ENCODE results near the gene PTPRM.
A peak's percentile ranks its signal among the peaks of the same experiment; 100 is the strongest.

Gene PTPRM

DNA sequence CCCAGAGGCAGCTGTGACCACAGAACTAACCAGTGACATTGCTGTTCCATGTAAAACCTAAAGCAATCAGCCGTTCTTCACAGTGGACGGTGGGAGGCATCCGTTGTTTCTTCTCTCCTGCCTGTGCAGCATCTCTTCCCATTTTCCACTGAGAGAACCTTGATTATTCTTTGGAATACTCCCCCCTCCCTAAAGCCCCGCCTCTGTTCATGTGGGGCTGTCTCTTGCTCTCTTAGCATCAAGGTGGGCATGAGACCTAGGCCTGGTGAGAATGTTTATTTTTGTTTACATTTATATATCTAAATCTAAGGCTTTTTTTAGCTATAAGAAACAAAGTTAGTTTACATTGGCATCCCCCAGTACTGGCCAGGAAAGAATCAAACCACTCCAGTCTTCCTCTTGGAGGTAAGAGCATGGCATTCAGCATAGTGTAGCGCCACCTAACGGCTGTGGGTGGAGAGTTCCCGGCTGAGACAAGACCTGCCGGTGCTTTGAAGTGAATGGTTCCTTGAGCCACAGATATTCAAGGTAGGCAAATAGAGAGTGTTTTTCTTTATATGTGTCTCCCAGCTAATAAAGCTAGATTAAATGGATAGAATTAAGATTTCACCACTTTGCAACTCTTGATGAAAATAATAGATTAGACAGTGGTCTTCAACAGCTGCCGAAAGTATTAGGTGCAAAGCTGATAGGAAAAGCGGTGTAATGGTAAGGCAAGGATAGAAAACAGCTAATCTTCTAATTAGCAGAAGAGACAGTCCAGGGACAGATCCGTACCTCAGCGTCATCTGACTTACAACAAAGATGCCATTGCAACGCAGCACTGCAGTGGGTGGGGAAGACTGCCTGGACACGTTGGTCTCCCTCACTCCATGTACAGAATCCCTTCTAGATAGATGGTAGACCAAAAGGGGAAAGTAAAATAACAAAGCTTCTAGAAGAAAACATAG is 822.5 kb downstream of the PTPRM start:
- H3K36me3 ChIP-seq (ENCODE audit: control insufficient read depth in 2 of 2, insufficient read depth in 1 of 2, low read length in 2 of 2): no peaks in the 10 kb centered on the region
- no peaks in the 10 kb centered on the region for H3K9me3 ChIP-seq (ENCODE audit: control insufficient read depth, insufficient read depth, low read depth, low read length)
- no peak for TF ChIP-seq ZNF521 (tag by site-specific recombination; IDR thresholded peaks at IDR 0.05)
- no peak for TF ChIP-seq PRDM10 (tag by site-specific recombination; IDR thresholded peaks at IDR 0.05)
- no peak for TF ChIP-seq OSR2 (tag by site-specific recombination; IDR thresholded peaks at IDR 0.05)
- no peak for TF ChIP-seq RBAK (tag by site-specific recombination; IDR thresholded peaks at IDR 0.05)
- TF ChIP-seq ZBTB8A (tag by site-specific recombination; IDR thresholded peaks at IDR 0.05): no peak
- TF ChIP-seq ZNF121 (tag by site-specific recombination; IDR thresholded peaks at IDR 0.05): no peak
- TF ChIP-seq GLIS2 (tag by site-specific recombination; IDR thresholded peaks at IDR 0.05): no peak
- TF ChIP-seq ZNF639 (tag by site-specific recombination; IDR thresholded peaks at IDR 0.05): no peak
- TF ChIP-seq, protein P1, sequence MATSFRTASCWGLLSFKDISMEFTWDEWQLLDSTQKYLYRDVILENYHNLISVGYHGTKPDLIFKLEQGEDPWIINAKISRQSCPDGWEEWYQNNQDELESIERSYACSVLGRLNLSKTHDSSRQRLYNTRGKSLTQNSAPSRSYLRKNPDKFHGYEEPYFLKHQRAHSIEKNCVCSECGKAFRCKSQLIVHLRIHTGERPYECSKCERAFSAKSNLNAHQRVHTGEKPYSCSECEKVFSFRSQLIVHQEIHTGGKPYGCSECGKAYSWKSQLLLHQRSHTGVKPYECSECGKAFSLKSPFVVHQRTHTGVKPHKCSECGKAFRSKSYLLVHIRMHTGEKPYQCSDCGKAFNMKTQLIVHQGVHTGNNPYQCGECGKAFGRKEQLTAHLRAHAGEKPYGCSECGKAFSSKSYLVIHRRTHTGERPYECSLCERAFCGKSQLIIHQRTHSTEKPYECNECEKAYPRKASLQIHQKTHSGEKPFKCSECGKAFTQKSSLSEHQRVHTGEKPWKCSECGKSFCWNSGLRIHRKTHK (tag by site-specific recombination; IDR thresholded peaks at IDR 0.05): no peak
- TF ChIP-seq TCF7L2 (IDR thresholded peaks at IDR 0.05; ENCODE audit: borderline replicate concordance, low read depth, low read length): peak; percentile 59; the same call in 1 of the 2 replicates
- no peak for TF ChIP-seq ZNF239 (tag by site-specific recombination; IDR thresholded peaks at IDR 0.05)
- TF ChIP-seq ZNF654 (tag by site-specific recombination; IDR thresholded peaks at IDR 0.05; ENCODE audit: low read depth): peak; percentile 74
- TF ChIP-seq, protein P2, sequence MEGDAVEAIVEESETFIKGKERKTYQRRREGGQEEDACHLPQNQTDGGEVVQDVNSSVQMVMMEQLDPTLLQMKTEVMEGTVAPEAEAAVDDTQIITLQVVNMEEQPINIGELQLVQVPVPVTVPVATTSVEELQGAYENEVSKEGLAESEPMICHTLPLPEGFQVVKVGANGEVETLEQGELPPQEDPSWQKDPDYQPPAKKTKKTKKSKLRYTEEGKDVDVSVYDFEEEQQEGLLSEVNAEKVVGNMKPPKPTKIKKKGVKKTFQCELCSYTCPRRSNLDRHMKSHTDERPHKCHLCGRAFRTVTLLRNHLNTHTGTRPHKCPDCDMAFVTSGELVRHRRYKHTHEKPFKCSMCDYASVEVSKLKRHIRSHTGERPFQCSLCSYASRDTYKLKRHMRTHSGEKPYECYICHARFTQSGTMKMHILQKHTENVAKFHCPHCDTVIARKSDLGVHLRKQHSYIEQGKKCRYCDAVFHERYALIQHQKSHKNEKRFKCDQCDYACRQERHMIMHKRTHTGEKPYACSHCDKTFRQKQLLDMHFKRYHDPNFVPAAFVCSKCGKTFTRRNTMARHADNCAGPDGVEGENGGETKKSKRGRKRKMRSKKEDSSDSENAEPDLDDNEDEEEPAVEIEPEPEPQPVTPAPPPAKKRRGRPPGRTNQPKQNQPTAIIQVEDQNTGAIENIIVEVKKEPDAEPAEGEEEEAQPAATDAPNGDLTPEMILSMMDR (tag by site-specific recombination; IDR thresholded peaks at IDR 0.05): peak; percentile 42; the same call in 1 of the 2 replicates
- TF ChIP-seq ZNF155 (tag by site-specific recombination; IDR thresholded peaks at IDR 0.05): no peak
- no peak for TF ChIP-seq ZNF610 (tag by site-specific recombination; IDR thresholded peaks at IDR 0.05; ENCODE audit: borderline replicate concordance)
- POLR2A ChIA-PET: no interaction called here
- H3K4me1 ChIP-seq (ENCODE audit: control insufficient read depth, insufficient read depth, low read length): no peaks in the 10 kb centered on the region
- H3K27ac ChIP-seq (ENCODE audit: extremely low read depth, low read depth, low read length): no peak overlapping the region
- CTCF ChIA-PET: interaction anchor here (0.5 to 3.9 kb wide), 70 partner anchors 8 to 1327 kb away, joined by 3 to 22 read pairs (median 4); no protein-coding TSS in a partner anchor
- H3K4me3 ChIP-seq (ENCODE audit: low read depth, low read length): no peak overlapping the region

DNA sequence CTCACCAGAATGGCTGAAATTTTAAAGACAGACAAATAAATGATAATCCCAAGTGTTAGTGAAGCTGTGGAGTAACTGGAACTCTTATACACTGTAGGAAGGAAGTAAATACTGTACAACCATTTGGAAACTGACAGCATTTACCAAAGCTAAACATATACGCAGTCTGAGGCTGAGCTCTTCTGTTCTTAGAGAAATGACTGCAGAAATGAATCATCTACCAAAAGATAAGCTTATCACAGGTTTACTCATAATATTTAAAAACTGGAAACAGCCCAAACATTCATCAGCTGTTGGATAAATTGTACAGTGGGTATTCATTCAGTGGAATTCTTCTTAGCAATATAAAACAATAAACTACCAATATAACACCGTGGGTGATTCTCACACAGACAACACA is 824.0 kb downstream of the PTPRM start:
- Histone ChIP-seq H3K27ac (ENCODE audit: extremely low read depth, low read depth, low read length) (no peak overlapping the region), H3K4me1 (ENCODE audit: control insufficient read depth, insufficient read depth, low read length) (no peaks in the 10 kb centered on the region), H3K4me3 (ENCODE audit: low read depth, low read length) (no peak overlapping the region), H3K36me3 (ENCODE audit: control insufficient read depth in 2 of 2, insufficient read depth in 1 of 2, low read length in 2 of 2) (no peaks in the 10 kb centered on the region), H3K9me3 (ENCODE audit: control insufficient read depth, insufficient read depth, low read depth, low read length) (no peaks in the 10 kb centered on the region)
- ChIA-PET POLR2A (no interaction called here), CTCF (interaction anchor here (0.5 to 3.0 kb wide), 13 partner anchors 11 to 1200 kb away, joined by 3 to 22 read pairs (median 4); no protein-coding TSS in a partner anchor)
- no peak for TF ChIP-seq ZNF311 (tag by site-specific recombination; IDR thresholded peaks at IDR 0.05; ENCODE audit: borderline replicate concordance)
- no peak for TF ChIP-seq ZNF658 (tag by site-specific recombination; IDR thresholded peaks at IDR 0.05)
- TF ChIP-seq, protein P3, sequence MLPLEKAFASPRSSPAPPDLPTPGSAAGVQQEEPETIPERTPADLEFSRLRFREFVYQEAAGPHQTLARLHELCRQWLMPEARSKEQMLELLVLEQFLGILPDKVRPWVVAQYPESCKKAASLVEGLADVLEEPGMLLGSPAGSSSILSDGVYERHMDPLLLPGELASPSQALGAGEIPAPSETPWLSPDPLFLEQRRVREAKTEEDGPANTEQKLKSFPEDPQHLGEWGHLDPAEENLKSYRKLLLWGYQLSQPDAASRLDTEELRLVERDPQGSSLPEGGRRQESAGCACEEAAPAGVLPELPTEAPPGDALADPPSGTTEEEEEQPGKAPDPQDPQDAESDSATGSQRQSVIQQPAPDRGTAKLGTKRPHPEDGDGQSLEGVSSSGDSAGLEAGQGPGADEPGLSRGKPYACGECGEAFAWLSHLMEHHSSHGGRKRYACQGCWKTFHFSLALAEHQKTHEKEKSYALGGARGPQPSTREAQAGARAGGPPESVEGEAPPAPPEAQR (tag by site-specific recombination; IDR thresholded peaks at IDR 0.05): no peak
- TF ChIP-seq ZNF785 (tag by site-specific recombination; IDR thresholded peaks at IDR 0.05): no peak
- TF ChIP-seq, protein P4, sequence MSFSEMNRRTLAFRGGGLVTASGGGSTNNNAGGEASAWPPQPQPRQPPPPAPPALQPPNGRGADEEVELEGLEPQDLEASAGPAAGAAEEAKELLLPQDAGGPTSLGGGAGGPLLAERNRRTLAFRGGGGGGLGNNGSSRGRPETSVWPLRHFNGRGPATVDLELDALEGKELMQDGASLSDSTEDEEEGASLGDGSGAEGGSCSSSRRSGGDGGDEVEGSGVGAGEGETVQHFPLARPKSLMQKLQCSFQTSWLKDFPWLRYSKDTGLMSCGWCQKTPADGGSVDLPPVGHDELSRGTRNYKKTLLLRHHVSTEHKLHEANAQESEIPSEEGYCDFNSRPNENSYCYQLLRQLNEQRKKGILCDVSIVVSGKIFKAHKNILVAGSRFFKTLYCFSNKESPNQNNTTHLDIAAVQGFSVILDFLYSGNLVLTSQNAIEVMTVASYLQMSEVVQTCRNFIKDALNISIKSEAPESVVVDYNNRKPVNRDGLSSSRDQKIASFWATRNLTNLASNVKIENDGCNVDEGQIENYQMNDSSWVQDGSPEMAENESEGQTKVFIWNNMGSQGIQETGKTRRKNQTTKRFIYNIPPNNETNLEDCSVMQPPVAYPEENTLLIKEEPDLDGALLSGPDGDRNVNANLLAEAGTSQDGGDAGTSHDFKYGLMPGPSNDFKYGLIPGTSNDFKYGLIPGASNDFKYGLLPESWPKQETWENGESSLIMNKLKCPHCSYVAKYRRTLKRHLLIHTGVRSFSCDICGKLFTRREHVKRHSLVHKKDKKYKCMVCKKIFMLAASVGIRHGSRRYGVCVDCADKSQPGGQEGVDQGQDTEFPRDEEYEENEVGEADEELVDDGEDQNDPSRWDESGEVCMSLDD (tag by site-specific recombination; IDR thresholded peaks at IDR 0.05): no peak
- TF ChIP-seq GLIS1 (tag by site-specific recombination; IDR thresholded peaks at IDR 0.05): no peak

Measured in HEK293 (cell line).